Measurements from ENCODE around the gene TMEM53.

Gene TMEM53

GRCh38 chr1:44698138-44698537 lies 23.9 kb upstream of the TMEM53 start:
- Histone ChIP-seq H3K4me3 (ENCODE audit: insufficient read depth, low read length, poor library complexity, severe bottlenecking) (no peak overlapping the region), H4K20me1 (ENCODE audit: low read depth, low read length) (no peaks in the 10 kb centered on the region), H3K4me2 (ENCODE audit: low read depth, low read length, poor library complexity, severe bottlenecking) (no peak overlapping the region), H2AFZ (ENCODE audit: low read depth, low read length, severe bottlenecking) (no peak overlapping the region), H3K36me3 (ENCODE audit: low read length) (no peaks in the 10 kb centered on the region), H3F3A (ENCODE audit: insufficient read depth) (peaks cover 15% of the 10 kb centered on the region), H3K79me2 (ENCODE audit: insufficient read depth, low read length) (no peaks in the 10 kb centered on the region), H3K27ac (ENCODE audit: low read depth, low read length) (no peak overlapping the region; the same call in 1 of the 2 replicates), H3K9me3 (ENCODE audit: insufficient read depth, low read length) (no peaks in the 10 kb centered on the region), H3K9ac (ENCODE audit: low read length) (no peak overlapping the region), H3K9me2 (replicated peaks; ENCODE audit: insufficient read depth, low read length) (no peaks in the 10 kb centered on the region), H3K27me3 (ENCODE audit: low read length) (no peaks in the 10 kb centered on the region)
- TF ChIP-seq EZH2phosphoT487 (conservative IDR thresholded peaks at IDR 0.05; ENCODE audit: low read length) (no peak), CTCF (IDR thresholded peaks at IDR 0.05; ENCODE audit: insufficient read depth, low read length, poor library complexity, severe bottlenecking) (no peak)

DNA sequence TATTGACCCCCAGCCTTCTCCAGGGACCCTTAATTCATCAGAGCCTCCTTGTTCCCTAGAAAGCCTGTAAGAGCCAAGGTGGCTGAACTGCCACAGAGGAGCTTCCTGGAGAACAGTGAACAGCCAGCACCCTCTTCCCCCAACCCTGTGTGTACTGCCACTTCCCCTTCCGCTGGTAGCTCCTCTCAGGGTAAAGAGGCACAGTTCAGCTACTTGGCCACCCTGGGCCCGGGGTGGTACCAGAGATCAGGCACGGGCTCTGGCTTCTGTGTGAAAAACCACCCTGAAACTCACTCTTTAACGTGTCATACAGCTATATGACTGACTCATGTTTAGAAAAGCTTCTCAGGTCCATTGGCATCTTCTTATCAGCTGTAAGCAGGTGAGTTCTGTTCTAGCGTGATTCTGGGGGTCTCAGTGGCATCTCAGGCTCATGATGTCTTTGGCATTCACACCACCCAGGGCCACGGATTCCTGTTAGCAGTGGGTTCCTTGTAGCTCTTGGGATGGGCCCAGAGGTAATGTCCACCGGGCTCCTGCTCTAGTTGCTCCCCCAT lies 22.6 kb upstream of the TMEM53 start:
- H3K27me3 ChIP-seq (ENCODE audit: low read length) = no peaks in the 10 kb centered on the region
- H4K20me1 ChIP-seq (ENCODE audit: low read depth, low read length) = no peaks in the 10 kb centered on the region
- peaks cover 15% of the 10 kb centered on the region for H3F3A ChIP-seq (ENCODE audit: insufficient read depth)
- H3K9me3 ChIP-seq (ENCODE audit: insufficient read depth, low read length) = no peaks in the 10 kb centered on the region
- peak overlapping the region; percentile 14 for H3K4me2 ChIP-seq (ENCODE audit: low read depth, low read length, poor library complexity, severe bottlenecking)
- H2AFZ ChIP-seq (ENCODE audit: low read depth, low read length, severe bottlenecking) = peak overlapping the region; percentile 52
- H3K27ac ChIP-seq (ENCODE audit: low read depth, low read length) = peak overlapping the region; percentile 69
- no peaks in the 10 kb centered on the region for H3K79me2 ChIP-seq (ENCODE audit: insufficient read depth, low read length)
- TF ChIP-seq EZH2phosphoT487 (conservative IDR thresholded peaks at IDR 0.05; ENCODE audit: low read length) = no peak
- no peak for TF ChIP-seq CTCF (IDR thresholded peaks at IDR 0.05; ENCODE audit: insufficient read depth, low read length, poor library complexity, severe bottlenecking)
- no peak overlapping the region for H3K4me3 ChIP-seq (ENCODE audit: insufficient read depth, low read length, poor library complexity, severe bottlenecking)
- H3K9me2 ChIP-seq (replicated peaks; ENCODE audit: insufficient read depth, low read length) = no peaks in the 10 kb centered on the region
- H3K9ac ChIP-seq (ENCODE audit: low read length) = peak overlapping the region; percentile 1; the same call in 1 of the 2 replicates
- H3K36me3 ChIP-seq (ENCODE audit: low read length) = no peaks in the 10 kb centered on the region

DNA sequence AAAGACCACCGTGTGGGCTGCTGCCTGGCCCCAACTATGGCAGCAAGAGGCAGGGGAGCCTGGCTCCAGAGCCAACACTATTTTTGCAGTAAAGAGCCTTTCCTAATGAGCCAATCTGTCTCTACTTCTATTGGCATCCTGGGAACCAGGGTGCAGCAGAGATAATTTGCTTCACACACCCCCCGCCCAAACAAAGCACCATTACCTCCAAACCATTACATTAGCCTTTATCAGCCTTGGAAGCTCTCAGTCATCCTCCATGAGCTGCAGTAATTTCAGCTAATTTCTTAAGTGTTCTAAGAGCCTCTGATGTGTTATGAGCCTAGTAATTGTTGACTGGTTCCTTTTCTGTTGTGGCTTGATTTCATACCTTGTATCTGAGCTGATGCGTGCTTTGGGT lies 21.8 kb upstream of the TMEM53 start:
- peak overlapping the region; percentile 69 for H3K27ac ChIP-seq (ENCODE audit: low read depth, low read length)

More for the DNA sequence above, 21.8 kb upstream of the TMEM53 start:
- no peaks in the 10 kb centered on the region for H3K9me3 ChIP-seq (ENCODE audit: insufficient read depth, low read length)
- H3K4me2 ChIP-seq (ENCODE audit: low read depth, low read length, poor library complexity, severe bottlenecking) = peak overlapping the region; percentile 14
- no peaks in the 10 kb centered on the region for H3K79me2 ChIP-seq (ENCODE audit: insufficient read depth, low read length)
- no peaks in the 10 kb centered on the region for H3K9me2 ChIP-seq (replicated peaks; ENCODE audit: insufficient read depth, low read length)
- no peaks in the 10 kb centered on the region for H3K27me3 ChIP-seq (ENCODE audit: low read length)
- no peak overlapping the region for H3K4me3 ChIP-seq (ENCODE audit: insufficient read depth, low read length, poor library complexity, severe bottlenecking)
- no peaks in the 10 kb centered on the region for H4K20me1 ChIP-seq (ENCODE audit: low read depth, low read length)
- TF ChIP-seq CTCF (IDR thresholded peaks at IDR 0.05; ENCODE audit: insufficient read depth, low read length, poor library complexity, severe bottlenecking) (no peak), EZH2phosphoT487 (conservative IDR thresholded peaks at IDR 0.05; ENCODE audit: low read length) (no peak)
- no peaks in the 10 kb centered on the region for H3K36me3 ChIP-seq (ENCODE audit: low read length)
- H3F3A ChIP-seq (ENCODE audit: insufficient read depth) = peaks cover 15% of the 10 kb centered on the region
- no peak overlapping the region for H3K9ac ChIP-seq (ENCODE audit: low read length)
- peak overlapping the region; percentile 52 for H2AFZ ChIP-seq (ENCODE audit: low read depth, low read length, severe bottlenecking)

Data from SU-DHL-6 (cell line).